Glomerular endothelial cell (primary cell): ENCODE results near the gene GABRG3. TPM values are rescaled to one million over a fixed set of nuclear protein-coding genes. Genes with fewer than 3 reads are reported as not detected.
"Not testable (repeated sequence)": the region's sequence is repeated elsewhere in the genome, so short reads cannot be mapped to it uniquely, and the experiment has no call there.

Experiments
- DNase-seq: peaks from one replicate; pipeline ENCODE4 v3.0.0-alpha.2; 2011; ENCODE audit warnings: low read depth, low spot score; ENCODE audit errors: extremely low read depth
- total RNA-seq: library from RNA; depleted of rRNA; stranded (reverse); fragments of >200 nt; gene quantifications from 2 replicates; pipeline ENCODE4 v1.2.3, GENCODE V29; 2015

GABRG3 gene
- total RNA-seq, 1 donor from 2014 or later = not detected

DNA sequence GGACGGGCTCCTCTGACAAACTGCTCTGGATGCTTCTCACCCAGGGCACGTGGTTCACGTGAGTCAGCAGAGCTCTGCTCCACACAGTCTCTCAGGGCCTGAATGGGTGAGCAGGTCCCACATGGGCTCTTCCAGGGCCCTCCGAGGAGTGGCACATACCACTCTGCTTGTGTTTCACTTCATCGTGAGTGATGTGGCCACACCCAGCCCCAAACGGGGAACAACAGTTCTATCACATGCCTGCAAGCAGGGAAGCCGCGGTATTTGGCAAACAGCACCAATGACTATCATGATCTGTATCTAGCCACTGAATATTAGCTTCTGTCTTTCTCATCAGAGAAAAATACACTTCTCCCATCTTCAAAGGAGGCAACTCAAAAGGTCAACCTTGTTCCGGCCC is 352.8 kb downstream of the GABRG3 start:
- no peak for DNase-seq

DNA sequence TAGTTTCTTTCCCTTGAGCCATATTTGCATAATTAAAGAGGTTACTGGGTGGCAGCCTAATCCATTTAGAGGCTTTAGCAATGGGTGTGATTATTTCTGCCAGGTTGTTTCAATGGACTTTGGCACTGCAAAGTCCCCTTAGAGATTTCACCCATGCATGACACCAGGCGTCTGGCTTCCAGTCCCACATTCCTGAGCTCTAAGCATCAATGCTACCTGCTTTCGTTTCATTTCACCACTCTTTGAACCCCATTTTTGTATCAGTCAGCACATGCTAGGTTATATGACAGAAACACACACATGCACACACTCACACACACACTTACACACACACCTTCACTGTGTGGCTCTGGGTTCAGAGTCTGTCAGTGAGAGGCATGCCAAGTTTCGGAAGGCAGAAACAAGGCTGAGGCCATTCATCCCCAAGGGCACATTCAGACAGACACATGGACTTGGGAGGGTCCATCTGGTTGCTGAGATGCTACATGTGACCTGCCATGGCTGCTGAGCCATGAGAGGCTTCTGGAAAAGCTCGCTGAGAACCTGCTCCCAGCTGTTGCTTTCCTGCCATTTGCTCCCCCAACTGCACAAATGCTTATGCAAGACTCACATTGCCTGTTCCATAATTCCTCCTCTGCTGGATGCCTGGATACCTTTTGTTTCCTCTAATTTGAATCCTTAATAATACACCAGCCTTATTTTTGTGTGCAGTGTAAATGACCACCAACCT is 354.1 kb downstream of the GABRG3 start:
- DNase-seq = no peak

DNA sequence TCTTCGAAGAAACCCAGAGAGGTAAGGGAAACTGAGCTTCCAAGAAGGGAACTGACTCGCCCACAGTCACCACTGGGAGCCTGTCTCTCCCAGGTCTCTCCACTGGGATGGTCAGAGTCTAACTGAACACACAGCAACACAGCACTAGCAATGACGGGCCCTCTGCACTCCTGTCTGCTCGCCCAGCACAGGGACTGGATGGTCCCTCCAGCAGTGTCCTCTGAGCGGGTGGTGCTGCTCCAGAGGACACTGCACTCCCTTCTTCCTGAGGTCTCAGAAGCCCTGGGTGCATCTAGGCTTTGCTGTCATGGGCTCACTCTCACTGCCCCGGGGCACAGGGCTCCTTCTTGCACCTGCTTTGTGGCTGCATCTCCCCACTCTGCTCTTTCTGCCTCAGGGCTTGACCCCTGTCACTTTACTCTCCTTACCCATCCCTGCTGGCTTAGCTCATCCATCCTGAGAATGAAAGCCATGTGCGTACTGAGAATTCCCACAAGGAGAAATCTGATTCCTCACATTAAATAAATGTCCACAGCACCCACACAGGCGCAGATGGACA is 356.6 kb downstream of the GABRG3 start:
- no peak for DNase-seq

DNA sequence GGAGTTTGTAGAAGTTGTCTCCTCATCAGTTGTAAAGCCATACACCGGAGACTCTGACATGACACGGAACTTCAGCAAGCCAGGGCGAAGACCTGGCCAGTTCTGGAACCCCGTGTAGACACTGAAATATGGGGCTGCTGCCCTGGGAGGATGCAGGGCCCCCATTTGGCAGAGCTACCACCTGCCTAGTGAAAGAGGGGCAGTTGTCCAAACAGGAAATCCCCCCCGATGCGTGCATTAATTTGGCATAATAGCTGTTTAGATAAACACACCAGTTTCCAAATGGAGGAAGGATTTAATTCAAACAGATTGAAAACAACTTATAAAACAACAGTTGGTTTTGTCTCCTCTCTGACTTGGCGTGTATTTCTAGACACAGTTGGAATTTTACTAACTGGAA is 357.2 kb downstream of the GABRG3 start:
- no peak for DNase-seq

DNA sequence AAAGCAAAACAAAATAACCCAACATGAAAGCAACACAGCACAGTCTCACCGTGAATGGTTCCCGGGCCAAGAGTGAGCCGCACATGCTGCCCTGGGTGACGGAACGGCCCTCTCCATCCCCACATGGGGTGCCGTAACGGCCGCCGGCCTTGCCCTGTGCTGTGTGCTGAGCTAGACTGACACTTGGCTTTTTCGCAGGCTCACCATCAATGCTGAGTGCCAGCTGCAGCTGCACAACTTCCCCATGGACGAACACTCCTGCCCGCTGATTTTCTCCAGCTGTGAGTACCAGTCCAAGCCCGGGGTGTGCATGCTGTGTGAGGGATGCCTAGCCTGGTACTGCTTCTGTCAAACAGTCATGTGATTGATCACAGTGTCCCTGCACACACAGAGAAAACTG is 357.6 kb downstream of the GABRG3 start:
- no peak for DNase-seq

DNA sequence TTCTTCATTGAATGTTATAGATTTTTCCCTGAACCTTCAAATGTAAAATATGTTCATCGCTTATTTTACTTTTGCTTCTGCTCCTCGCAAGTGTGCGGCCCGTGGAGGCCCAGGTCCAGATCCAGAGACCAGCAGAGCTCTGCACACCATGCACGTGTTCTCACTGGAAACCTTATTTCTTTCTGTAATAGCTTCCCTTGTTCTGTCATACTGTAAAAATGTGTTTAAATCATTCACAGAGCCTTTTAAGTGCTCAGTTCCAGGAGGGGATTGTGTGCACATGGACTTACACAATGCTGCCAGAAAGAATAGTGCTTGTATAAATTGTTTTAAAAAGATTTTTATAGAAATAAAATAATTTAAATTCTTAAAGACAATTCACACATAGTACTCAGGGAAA is 359.3 kb downstream of the GABRG3 start:
- DNase-seq = no peak

DNA sequence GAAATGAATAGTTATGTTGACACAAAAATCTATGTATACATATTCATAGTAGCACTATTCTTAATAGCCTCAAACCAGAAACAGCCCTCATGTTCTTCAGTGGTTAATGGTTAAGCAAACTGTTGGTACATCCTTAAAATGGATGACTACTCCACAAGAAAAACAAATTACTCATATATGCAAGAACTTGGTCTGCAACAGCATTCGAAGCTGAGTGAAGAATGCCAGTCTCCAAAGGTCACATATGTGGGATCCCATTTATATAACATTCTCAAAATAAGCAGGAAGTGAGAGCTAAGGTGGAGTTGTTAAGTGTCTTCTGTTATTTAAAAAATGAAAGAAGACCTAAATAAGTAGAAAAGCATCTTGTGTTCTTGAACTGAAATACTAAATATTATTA is 365.7 kb downstream of the GABRG3 start:
- DNase-seq = no peak

DNA sequence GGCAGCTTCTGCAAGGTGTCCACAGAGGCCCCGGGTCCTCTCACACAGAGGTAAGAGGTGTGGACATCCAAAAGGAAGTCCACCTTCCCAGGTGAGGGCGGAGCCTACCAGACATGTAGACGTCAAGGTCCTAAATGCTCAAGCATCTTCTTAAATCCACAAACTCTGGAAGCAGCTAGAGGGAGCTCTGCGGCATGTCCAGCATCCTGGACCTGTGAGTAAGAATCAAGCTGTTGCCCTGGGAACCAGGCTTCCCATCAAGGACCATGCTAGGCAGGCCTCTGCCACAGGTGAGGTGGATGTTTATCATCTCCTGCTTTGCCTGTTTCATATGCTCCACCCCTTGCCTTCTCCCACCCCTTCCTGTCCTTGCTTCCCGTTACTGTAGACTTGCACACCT is 368.2 kb downstream of the GABRG3 start:
- DNase-seq = no peak

DNA sequence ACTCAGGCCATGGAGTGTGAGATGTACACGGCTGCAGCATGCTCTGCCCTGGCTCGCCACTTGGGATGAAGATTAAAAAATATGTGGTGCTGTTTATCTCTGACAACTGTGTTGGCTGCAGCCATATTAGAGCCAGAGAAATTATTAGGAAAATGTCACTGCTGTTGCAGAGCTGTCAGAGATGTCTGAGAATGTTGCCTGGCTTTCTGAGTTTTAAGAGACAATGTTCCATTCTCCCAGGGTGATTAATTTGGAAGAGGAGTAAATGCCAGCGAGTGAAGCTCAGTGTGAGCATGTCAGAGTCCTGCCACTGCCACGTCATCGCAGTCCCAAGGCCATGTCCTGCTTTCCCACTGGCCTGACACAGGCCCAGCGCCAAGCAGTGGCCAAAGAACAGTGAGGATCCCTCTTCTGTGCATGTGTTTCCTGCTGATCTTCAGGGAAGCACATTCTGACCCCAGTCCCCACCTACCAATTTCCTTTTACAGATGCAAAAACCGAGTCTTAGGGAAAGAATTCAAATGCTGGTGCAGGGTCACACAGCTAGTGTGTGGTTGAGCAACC is 370.9 kb downstream of the GABRG3 start:
- no peak for DNase-seq

DNA sequence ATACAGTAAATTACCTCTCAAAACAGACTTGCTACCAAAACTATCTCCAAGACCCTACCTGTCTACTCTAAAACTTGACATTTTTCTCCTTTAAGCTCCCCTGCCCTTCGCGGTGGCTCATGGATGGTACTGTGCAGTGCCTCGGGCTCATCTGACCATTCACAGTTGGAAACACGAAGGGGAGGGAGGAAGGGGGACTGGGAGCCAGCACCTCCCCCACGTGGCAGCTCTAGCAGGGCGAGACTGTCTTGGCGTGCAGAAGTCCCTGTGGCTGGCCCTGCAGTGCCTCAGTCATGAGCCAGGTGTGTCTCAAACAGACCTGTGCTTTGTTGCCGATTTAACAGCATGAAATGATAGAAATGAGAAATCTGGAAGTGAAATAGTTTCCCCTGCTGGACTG is 372.0 kb downstream of the GABRG3 start:
- no peak for DNase-seq

DNA sequence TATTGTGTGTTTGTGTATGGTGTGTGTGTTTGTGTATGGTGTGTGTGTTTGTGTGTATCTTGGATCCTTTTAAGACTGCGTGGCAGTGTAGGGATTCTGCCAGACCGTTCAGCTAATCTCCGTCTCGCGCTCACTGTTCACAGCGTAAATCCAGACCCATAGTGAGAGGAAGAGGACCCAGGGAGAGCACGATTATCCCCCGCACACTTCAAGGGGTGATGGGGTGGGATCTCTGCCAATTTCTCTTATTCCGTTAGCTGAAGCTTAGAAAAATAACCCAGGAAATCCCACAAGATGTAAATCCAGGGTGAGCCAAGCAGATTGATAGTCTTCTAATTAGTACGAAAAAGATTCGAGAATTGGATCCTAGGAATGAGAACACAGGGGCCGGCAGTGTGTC is 381.2 kb downstream of the GABRG3 start:
- no peak for DNase-seq

DNA sequence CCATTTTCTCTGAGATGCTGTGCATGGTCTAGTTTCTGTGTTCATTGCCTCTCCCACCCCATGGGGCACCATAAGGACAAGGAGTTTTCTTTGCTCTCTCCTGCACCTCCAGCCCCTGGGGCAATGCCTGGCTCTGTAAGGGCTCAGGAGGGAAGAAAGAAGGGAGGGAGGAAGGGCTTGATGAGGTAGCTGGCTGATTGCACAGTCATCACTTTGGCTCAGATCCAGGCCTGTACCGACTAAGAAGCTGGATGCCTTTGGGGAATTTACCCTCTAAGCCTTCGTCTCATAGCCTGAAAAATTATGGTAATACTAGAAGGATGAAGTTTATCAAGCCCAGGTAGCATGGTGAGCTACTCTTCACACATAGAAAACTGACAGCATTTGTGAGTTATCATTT is 382.9 kb downstream of the GABRG3 start:
- DNase-seq = no peak

DNA sequence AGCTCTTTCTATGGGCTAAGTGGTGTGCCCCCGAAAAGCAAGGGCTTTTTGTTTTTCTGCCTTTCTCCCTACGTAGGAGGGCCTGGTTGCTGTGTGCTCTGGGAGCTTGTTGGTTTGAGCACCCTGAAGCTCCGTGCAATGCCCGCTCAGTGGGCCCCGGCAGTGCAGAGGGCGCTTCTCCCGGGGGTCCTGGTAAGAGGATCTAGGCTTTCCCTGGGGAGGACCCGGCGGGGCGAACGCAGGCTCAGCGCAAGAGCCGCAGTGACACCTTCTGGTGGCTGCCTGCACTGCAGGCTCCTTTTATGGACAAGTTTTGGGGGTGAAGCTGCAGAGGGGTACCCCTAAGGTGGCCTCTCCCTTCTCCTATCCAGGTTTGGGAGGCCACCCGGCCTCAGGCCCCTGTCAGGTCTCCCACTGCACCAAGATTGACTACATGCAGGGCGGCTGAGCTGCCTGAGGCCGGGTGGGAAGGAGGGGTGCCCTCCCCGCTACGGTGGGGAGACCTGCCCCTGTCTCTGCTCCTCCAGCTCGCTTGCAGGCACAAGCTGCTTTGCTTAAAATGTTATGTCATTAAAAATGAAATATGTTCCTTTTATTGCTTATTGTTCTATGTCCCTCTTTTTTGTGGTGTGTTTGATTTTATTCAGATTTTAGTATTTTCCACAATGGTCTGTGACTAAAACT is 387.9 kb downstream of the GABRG3 start:
- no peak for DNase-seq

DNA sequence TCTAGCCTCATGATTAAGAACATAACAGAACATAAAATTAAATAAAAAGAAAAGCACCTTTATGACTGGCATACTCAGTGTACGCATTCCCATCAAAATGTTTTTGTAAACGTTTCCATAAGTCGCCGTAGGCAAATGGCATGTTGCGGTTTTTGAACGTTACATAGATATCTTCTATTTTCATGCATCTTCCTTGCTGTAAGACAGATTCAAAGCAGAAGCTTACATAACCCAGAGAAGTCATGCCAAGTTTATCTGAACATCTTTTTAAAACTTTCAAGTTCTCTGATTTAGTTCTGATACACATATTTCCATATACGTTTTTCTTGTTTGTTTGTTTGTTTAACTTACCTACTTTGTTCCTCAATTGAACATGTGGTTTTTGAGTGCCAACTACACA is 388.6 kb downstream of the GABRG3 start:
- DNase-seq = no peak

DNA sequence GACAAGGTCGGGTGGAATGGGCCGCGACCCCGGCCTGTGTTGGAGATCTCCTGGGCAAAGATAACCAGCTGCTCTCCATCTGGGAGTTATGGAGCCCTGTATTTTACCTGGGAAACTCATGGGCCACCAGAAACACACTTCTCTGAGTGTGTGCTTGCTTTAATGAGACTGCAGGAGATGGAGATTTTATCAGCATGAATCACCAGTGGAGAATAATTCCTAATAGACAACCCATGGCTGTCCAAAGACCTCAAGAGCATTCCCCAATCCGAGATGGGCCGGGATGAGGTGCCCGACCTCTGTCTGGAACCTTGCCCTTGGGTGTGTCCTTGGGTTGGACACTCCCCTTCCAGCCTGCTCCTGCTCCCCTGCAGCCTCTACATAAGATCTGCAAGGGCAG is 389.3 kb downstream of the GABRG3 start:
- DNase-seq = no peak

DNA sequence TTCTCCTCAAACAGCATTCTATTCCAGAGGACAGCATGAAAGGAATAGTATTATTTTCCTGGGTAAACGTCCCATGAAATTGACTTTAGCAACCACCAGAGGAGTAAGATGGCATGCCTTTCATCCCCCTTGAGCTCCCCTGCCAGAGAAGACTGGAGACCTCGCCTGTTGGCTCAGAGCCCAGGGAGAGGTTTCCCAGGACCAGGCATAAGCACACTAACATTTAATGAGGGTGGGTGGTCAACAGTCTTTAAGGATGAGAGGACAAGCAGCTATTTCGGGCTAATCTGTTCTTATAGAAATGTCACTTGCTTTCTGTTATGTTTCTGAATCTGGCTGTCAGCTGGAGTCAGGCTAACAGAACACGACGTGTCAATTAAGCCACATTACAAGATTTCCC is 390.5 kb downstream of the GABRG3 start:
- no peak for DNase-seq

DNA sequence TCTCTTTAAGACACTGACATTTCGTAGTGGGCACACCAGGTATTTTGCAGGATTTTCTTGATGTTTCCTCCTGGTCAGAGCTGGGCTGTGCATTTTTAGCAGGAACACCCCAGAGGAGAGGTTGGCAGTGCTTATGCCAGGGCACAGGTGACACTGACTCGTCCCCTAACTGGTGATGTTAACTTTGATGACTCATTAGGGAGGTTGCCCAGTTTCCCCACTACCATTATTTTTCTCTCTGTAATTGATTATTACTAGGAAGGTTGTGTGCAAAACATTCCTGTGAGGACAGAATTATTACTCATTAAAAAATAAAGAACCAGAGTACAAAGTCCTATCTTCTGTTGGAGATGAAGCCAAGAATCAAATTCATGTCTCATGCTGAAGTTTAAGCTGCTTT is 394.5 kb downstream of the GABRG3 start:
- no peak for DNase-seq

DNA sequence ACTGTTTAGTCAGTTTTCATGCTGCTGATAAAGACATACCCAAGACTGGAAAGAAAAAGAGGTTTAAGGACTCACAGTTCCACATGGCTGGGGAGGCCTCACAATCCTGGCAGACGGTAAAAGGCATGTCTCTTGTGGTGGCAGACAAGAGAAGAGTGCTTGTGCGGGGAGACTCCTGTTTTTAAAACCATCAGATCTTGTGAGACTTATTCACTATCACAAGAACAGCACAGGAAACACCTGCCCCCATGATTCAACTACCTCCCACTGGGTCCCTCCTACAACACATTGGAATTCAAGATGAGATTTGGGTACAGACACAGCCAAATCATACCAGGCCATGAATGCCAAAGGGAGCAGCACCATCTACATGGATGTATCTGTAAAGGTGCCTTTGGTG is 406.4 kb downstream of the GABRG3 start:
- not testable (repeated sequence) for DNase-seq

DNA sequence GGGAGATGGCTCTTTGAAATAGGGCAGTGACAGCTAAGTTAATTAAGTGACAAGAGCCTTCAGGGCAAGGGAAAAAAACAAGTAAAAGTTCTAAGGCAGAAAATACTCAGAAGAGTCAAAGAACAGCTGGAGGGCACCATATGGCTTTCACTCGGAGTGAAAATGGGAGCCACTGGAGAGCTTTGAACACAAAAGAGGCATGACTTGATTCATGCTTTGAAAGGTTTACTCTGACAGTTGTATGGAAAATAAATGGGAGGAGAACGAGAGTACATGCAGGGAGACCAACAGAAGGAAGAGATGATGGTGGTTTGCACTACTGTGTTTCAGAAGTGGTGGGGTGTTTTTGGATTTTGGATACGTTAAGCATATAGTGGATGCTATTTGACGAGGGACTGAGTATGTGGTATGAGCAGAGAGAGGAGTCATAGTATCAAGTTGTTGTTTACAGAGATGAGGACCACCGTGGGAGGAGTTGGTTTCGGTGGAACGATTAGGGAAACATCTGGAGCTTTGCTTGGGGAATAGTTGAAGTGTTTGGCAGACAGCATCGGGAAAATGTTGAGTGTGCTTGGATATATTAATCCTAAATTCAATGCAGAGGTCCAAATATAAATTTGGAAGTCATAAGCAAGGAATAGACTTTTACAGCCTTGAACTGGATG is 411.5 kb downstream of the GABRG3 start:
- no peak for DNase-seq

DNA sequence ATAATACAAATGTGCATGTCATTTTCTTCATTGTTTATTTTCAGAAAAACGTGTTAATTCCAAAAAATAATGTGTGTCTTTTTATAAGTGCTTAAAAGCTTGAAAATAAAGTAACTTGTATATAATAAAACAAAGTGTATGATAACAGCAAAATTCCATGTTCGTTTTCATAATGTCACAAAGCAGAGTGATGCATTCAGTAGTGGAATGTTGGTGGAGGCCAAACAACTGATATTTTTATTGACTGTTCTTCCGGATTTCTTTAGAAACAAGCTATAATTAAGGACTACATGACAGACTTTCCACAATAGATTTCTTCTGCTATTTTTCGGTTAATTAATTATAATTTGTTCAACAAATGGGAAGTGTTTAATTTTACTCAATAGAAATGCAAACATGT is 412.7 kb downstream of the GABRG3 start:
- no peak for DNase-seq

DNA sequence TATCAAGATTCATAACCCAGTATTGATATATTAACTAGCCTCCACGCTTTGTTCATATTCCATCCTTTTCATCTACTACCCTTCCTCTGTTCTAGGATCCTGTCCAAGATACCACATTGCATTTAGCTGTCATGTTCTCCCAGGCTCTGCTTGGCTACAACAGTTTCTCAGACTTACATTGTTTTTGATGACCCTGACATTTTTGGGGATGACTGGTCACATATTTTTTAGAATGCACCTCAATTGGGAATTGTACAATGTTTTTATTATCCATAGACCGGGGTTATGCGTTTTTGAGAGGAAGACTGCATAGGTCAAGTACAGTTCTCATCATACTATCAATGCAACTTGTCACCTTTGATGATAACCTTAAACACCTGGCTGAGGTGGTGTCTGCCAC is 421.2 kb downstream of the GABRG3 start:
- DNase-seq = no peak
